GM10847 (cell line): ENCODE measurements around the gene DNAJC11.

Experiments used
- POLR2A ChIP-seq: IDR thresholded peaks from 2 replicates; pipeline ENCODE4 v1.6.1; 2011; ENCODE audit not compliant: insufficient read length; ENCODE audit errors: extremely low read depth

DNAJC11 gene

DNA sequence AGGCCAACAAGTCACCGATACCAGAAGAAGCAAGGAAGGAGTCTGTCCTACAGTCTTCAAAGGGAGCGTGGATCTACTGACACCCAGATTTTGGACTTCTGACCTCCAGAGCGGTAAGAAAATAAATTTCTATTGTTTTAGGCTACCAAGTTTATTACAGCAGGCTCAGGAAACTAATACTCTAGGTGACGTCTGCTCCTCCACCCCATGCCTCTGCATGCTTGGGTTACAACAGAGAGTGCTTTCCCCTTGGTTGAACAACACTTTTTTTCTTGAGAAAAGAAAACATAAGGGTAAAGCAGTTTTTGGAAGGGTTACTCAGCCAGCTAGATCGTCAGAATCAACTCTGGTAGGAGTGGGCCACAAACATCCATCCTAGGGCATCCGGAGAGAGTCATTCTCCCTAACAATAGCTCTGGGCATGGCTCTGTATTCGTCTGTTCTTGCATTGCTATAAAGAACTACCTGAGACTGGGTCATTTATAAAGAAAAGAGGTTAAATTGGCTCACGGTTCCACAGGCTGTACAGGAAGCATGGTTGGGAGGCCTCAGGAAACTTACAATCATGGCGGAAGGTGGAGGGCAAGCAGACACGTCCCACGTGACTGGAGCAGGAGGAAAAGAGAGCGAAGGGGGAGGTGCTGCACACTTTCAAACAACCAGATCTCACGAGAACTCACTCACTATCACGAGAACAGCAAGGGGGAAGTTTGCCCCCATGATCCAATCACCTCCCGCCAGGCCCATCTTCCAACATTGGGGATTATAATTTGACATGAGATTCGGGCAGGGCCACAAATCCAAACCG, 22.2 kb upstream of the DNAJC11 start:
- no peak for TF ChIP-seq POLR2A

DNA sequence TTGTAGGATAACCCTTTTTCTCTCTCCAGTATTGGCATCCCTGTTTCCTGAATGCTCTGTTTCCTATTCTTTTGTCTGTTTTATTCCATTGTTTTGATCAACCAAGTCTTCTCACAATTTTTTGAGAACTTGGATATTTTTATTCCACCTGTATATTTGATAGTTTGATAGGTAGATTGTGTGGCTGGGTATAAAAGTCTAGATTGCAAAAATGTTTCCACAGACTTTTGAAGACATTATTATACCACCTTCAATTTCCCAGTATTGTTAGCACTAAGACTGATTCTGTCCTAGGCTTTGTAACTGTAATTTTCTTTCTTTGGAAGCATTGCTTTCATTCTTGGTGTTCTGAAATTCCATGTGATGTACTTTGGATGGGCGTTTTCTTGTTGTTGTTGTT, 9.6 kb upstream of the DNAJC11 start:
- TF ChIP-seq POLR2A, result no peak

DNA sequence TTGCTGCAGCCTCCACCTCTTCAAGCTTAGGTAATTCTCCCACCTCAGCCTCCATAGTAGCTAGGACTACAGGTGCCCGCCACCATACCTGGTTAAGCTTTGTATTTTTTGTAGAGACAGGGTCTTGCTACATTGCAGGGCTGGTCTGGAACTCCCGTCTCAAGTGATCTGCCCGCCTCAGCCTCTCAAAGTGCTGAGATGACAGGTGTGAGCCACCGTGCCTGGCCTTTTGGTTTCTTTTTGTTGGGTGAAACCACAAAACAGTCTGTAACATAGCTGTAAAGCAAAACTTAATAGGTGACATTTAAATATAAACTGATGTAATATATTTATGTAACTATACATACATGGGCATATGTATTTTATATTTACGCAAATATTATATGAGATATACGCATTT, 3.1 kb upstream of the DNAJC11 start:
- no peak for TF ChIP-seq POLR2A

DNA sequence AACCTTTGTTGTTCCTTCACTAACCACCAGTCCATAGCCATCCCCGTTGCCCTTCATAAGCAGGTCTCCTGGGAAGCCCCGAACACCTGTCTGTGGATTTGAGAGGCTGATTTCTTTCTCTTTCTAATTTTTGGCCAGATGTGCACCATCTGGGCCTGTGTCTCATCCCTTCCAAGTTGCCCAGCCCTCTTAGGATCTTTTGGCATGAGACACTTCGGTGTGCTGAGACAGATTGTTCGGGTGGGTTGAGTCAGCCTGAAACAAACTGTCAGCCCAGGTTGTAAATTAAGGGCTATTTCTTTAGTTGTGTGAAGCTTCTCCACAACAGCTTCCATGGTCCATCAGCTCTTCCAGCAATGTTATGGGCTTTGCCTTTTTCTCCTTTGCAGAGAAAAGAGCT, 1.4 kb upstream of the DNAJC11 start:
- TF ChIP-seq POLR2A, result no peak

DNA sequence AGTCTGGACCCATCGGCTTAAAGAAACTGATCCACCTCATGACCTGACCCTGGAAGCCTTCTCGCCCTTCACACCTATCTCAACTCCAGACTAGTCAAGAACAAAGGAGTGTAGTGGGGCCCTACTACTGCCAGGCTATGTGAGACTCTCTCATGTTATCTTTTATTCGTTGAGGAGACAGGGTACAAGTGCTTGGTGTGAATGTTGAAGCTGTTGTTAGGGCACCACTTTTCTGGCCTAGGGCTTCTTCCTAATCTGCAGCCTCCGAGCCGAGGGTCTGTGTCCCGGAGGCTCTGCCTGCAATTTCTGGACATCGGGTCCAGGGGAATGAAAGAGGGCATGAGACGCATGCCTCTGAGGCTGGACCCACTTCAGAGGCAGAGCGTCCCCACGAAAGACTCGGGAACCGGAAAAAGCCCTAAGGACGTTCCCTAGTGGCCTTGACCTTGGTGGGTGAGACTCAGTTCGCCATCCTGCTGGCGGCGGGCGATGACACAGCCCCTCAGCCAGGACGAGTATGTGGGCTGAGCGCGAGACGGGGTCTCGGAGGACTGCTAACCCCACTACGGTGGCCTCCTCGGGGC, 671 bp downstream of the DNAJC11 start:
- no peak for TF ChIP-seq POLR2A

DNA sequence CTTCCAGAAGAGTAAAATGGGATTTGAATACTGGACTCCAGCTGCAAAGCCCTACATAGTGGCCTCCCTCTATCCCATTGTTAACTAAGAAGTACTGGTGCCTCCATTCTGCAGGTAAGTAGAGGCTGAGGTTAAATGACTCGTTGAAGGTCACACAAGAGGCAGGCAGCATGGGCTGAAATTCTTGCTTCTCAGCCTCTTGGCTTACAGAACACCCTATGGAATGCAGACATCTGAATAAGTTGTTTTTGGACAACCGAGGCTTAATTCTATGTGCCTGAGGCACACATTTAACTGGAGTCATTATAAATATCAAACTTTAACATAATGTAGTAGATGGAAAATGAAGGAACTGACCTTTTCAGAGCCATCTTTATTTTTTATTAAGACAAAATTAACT, 5.7 kb downstream of the DNAJC11 start:
- TF ChIP-seq POLR2A, result no peak

DNA sequence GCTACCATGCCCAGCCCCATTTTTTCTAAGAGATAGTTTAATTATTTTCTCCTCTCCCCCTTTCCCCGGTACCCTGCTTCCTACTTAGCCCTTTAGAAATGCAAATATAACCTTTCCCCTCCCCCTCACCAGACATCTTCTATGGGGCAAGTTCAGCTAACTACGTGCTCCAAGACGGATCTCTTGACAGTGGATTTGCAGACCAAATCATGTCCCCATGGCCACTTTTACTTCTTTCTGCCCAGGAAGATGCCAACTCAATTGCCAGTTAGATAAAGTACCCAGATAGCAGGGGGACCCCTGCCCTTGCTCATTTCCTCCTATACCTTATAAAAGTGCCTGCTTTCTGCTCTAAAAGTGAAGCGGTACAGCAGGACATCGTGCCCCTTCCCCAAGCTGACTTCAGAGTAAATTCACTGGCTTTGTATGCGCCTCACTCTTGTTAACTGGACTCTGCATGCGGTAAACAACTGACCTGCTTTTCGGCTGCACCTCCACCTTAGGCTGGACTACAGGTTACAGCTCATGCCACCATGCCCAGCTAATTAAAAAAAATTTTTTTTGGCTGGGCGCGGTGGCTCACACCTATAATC, 7.4 kb downstream of the DNAJC11 start:
- TF ChIP-seq POLR2A, result no peak

DNA sequence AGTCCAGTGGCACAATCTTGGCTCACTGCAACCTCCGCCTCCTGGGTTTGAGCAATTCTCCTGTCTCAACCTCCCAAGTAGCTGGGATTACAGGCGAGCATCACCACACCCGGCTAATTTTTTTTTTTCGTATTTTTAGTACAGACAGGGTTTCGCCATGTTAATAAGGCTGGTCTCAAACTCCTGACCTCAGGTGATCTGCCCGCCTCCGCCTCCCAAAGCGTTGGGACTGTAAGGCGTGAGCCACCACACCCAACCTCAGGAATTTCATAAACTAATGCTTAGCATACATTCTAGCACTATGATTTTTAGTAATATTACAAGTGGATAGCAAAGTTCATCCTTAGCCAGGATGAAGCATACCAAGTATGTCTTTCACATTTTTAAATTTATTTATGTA, 8.7 kb downstream of the DNAJC11 start:
- no peak for TF ChIP-seq POLR2A

DNA sequence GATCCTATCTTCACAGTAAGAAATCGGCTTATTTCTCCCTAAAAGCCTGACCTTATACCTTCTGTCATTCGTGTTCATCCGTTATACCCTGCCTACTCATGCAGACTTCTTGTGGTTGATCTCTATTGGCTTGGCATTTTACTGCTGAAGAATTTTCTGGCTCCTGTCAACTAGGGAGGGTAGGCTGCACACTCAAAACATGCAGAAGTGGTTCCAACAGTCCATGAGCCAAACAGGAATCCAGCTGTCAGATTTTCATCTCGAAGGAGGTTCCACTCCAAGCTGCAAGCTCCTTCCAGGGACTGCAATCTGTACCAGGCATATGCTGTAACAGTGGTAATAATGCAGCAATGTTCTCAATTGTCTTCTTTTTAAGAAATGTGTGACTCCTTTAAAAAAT, 10.1 kb downstream of the DNAJC11 start:
- no peak for TF ChIP-seq POLR2A

DNA sequence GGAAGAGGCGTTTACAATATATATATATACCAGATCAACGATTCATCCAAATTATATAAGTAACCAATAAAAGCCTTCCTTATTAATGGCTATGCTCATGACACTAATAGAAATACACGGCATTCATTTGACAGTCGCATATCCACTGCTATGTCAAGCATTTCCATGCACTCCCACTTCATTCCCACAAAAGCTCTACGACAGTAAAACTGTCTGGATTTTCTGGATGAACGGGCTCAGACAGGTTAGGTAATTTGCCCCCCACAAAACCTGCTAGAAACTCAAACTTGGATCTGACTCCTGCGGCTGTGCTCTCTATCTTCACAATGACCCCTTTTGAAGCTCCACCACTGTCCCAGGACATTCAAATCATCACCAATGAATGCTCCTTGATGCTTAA, 11.4 kb downstream of the DNAJC11 start:
- TF ChIP-seq POLR2A, result no peak

DNA sequence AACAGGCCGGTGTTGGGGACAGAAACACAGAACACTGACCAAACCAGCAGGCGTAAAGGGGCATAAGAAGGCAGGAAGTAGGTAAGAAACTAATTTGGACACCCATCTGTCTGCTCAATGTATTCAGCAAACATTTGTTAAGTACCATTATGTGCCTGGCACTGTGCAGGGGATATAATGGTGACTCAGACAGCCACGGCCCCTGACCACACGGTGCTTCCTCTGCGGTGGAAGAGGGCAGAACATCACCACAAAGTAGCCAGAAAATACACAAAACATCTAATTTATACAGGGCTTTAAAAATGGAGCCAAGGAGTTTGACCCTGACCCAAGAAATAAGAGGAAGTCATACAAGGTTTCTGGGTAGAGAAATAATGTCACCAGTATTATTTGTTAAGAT, 12.9 kb downstream of the DNAJC11 start:
- no peak for TF ChIP-seq POLR2A

DNA sequence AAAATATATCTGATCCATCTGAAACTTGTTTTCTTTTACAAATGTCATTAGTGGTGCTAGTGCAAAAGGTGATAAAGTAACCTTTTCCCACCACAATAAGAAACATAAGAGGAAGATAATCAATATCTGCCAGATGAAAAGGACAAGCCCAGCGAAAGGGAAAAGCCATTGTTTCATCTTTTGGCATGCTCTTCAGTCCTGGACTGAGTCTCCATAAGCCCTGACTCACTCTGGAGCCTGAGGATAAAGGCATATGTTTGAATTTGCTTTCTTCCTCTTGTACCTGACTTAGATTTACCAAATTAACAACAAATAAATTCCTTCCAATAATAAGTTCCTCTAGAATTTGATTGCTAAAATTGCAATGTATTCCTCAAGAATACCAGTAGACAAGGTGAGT, 13.6 kb downstream of the DNAJC11 start:
- no peak for TF ChIP-seq POLR2A

DNA sequence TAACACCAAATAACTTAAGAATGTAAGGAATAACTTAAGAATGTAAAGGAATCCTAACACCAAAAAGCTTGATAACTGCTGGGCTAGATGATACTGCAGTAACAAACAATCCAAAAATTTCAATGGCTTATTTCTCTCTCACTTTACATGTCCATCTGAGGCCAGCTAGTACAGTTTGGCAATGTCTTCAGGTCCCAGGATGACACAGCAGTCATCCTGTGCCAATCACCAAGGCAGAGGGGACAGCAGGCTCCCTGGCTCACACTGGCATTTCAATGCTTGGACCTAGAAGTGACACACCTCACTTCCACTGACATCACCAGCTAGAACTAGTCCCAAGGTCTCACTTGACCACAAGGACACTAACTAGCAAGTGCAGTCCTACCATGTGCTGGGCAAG, 15.3 kb downstream of the DNAJC11 start:
- TF ChIP-seq POLR2A, result no peak

DNA sequence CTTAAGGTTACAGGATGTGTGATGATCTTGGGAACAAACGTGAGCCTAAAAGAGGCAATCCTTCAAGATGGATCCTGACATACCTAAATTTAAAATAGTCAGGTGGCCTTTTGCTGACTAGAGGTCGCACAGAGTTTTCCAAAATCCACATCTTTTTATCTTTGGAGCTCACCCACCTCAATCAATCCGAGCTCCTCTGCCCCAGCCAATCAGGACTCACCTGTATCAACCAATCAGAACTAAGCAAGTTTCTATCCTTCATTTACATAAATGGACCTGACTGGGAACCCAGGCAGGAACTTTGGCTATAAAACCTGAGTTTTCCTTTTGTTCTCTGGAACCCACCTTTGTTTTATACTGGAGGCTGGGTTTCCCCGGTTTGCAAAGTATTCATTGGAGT, 16.2 kb downstream of the DNAJC11 start:
- no peak for TF ChIP-seq POLR2A

DNA sequence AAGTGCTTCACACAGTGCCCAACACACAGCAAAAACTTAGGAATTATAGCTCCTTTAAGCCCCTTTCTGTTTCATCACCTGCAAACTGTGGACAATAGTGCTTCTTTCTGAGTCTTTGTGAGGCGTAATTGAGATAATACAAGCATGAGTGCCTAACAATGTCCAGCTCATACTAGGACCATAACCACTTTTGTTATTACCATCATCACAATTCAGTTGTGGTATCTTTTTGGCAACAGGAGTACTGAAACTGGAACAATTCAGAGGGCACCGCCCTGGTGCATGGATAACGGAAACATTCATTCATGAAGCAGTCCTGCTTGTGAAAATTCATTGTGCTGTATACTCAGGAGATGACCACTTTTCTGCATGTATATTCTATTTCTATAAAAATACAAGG, 18.2 kb downstream of the DNAJC11 start:
- no peak for TF ChIP-seq POLR2A

DNA sequence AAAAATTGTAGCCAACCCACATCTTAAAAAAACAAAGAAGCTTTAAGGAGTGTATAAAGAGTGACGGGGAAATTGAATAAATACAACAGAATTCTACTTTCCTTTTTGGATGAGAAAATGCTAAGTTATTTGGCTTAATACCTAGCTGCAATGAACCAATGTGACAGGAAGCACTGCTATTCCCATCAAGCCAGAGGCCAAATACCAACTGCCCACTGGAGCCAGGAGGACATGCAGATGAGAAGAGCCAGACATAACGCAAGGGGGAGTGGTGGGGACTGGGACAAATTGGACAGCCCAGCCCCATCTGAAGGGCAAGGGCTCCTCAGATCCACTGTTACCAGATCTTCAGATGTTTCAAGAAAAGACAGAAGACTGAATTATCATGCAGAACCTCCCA, 25.7 kb downstream of the DNAJC11 start:
- TF ChIP-seq POLR2A, result no peak

DNA sequence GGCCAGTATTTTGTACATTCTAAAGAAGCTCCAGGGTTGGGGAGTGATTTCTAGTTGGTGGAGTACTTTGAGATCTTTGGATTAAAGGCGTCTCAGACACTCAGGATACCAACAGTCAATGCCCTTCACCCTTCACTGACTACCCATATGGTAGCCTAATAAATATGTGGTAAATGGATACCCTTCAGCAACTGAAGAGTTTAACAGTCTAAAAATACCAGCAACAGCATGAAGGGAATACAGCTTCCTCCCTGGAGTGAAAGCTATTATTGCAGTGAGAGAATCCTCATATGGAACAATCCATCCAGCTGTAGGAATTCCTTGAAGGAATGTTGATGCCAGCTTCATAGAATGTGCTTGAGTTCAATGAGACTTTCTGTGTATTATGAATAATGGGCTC, 26.8 kb downstream of the DNAJC11 start:
- TF ChIP-seq POLR2A, result no peak
